DND-41 (cell line): ENCODE data around the gene ZNF672.

Experiments used
- EZH2 ChIP-seq: IDR thresholded peaks from 3 replicates; pipeline ENCODE4 v1.6.1; 2012; ENCODE audit warnings: borderline replicate concordance, low read depth, mild to moderate bottlenecking, moderate library complexity, low read length, inconsistent platforms; ENCODE audit not compliant: severe bottlenecking
- TF ChIP-seq, protein P1 (sequence below): IDR thresholded peaks from 2 replicates; pipeline ENCODE4 v1.5.1; 2012; ENCODE audit warnings: borderline replicate concordance, low read length, moderate library complexity, mild to moderate bottlenecking; ENCODE audit not compliant: poor library complexity, severe bottlenecking; ENCODE audit errors: extremely low read depth

DNA sequence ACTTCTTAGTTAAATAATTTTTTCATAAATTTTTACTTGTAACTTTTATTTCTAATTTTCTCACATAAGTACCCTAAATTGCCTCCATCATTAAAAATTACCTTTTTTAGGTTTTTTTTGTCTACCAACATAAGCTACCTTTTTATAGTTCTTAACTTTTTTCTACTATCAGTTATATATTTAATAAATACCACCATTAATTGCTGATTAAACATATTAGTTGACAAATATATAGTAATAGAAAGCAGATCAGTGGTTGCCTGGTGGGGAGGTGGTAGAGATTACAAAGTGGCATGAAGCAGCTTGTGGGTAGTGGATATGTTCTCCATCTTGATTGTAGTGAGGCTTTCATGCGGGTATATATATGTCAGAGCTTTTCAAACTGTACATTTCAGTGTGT, 6.2 kb upstream of the ZNF672 start:
- TF ChIP-seq, protein P1, sequence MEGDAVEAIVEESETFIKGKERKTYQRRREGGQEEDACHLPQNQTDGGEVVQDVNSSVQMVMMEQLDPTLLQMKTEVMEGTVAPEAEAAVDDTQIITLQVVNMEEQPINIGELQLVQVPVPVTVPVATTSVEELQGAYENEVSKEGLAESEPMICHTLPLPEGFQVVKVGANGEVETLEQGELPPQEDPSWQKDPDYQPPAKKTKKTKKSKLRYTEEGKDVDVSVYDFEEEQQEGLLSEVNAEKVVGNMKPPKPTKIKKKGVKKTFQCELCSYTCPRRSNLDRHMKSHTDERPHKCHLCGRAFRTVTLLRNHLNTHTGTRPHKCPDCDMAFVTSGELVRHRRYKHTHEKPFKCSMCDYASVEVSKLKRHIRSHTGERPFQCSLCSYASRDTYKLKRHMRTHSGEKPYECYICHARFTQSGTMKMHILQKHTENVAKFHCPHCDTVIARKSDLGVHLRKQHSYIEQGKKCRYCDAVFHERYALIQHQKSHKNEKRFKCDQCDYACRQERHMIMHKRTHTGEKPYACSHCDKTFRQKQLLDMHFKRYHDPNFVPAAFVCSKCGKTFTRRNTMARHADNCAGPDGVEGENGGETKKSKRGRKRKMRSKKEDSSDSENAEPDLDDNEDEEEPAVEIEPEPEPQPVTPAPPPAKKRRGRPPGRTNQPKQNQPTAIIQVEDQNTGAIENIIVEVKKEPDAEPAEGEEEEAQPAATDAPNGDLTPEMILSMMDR, result no peak
- no peak for TF ChIP-seq EZH2
